ENCODE data around the gene RAD9A.

DNA sequence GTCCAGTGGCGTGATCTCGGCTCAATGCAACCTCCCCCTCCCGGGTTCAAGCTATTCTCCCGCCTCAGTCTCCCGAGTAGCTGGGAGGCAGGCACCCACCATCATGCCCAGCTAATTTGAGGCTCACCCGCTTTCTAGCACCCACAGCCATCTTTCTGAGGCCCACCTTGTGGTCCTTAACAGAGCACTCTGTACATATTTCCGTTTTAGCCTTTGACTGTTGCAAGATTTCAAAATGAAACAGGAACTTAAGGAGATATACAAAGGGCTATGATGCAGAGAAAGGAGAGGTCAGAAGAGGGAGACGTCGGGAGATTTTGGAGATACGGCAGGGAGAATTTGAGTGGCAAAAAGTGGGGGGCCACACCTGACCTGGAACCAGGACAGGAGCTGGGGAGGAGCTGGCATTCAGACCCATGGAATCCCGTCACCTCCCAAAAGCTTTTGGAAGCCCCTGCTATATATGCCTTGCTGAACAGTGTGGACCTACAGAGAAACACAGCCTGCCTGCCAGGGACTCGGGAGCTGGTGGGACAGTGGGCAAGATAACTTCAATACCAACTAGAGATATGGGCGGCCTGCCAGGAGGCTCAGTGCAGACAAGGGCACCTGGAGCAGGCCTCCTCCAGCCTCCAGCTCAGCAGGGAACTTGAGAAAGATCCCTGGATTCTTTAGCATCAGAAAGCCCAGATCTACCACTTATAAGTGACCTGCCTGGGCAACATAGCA, 10.4 kb upstream of the RAD9A start:
- TF ChIP-seq, protein P1, sequence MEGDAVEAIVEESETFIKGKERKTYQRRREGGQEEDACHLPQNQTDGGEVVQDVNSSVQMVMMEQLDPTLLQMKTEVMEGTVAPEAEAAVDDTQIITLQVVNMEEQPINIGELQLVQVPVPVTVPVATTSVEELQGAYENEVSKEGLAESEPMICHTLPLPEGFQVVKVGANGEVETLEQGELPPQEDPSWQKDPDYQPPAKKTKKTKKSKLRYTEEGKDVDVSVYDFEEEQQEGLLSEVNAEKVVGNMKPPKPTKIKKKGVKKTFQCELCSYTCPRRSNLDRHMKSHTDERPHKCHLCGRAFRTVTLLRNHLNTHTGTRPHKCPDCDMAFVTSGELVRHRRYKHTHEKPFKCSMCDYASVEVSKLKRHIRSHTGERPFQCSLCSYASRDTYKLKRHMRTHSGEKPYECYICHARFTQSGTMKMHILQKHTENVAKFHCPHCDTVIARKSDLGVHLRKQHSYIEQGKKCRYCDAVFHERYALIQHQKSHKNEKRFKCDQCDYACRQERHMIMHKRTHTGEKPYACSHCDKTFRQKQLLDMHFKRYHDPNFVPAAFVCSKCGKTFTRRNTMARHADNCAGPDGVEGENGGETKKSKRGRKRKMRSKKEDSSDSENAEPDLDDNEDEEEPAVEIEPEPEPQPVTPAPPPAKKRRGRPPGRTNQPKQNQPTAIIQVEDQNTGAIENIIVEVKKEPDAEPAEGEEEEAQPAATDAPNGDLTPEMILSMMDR (IDR thresholded peaks at IDR 0.05), result no peak
- TF ChIP-seq POLR2A (IDR thresholded peaks at IDR 0.05), result no peak

All from heart left ventricle (tissue), 13 donors.